ENCODE data around the gene NBPF1. TPM values are rescaled to one million over a fixed set of nuclear protein-coding genes. Genes with fewer than 3 reads are reported as not detected.
A peak's percentile ranks its signal among the peaks of the same experiment; 100 is the strongest.
"Not testable (repeated sequence)": the region's sequence is repeated elsewhere in the genome, so short reads cannot be mapped to it uniquely, and the experiment has no call there.

NBPF1 gene
- 27.6 TPM for polyA plus RNA-seq (2013)

DNA sequence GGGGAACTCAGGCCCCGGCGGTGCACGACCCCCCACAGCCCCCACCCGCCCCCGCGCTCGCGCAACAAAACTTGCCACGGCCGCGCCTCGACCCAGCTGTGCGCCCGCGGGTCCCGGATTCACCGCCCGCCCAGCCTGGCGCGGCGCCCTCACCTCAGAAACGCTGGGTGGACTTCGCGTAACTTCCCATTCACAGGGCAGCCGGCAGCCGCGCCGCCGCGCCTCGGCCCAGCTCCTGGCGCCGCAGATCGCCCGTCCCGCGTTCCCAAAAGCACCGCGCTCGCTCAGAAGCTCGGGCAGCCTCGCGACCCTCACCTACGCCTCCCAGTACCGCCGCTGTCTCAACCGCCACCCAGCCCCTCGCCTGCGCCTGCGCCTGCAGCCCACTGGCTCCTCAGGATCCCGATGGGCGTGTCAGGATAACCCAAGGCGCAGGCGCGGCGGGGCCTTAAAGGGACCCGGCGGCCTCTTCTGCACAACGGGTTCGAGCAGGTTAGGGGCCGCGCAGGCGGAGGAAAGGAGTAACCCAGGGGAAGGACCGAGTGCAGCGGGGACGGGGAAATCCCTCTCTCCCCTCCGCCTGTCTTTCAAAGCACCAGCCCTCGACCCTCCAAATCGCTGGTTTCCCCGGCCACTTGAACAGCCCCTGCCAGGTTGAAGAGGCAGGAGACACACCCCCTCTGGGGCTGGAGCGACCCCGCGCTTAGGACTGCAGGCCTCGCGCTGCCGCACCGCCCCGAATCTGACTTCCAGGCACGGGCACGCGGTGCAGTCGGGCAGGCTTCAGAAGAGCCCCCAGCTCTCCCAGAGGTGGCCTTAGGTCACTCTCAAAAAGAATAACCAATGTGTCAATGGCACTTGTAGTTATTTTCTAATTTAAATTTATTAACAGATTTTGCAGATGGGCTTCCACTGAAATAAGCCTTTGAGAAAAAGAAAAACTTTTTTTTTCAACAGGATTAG lies at the start of gene NBPF1:
Gene NBPF1, minus strand, starts transcription at position 380 of the 963 bp plus-strand sequence.
- peaks cover 0 to 8% (median 4%) of the 10 kb centered on the region in 4 experiments for H3K36me3 ChIP-seq (ENCODE audit: control insufficient read depth in 4 of 4, insufficient read depth in 4 of 4, low read length in 3 of 4)
- ChIA-PET CTCF (interaction anchor here (0.6 to 10.9 kb wide), 7 partner anchors 9 to 408 kb away, joined by 3 to 104 read pairs (median 6); no protein-coding TSS in a partner anchor), POLR2A (interaction anchor here (0.6 to 0.7 kb wide), 2 partner anchors 107 to 390 kb away, joined by 3 read pairs; no protein-coding TSS in a partner anchor)
- H3K4me3 ChIP-seq (ENCODE audit: control insufficient read depth in 1 of 7, extremely low read depth in 1 of 7, insufficient read depth in 4 of 7, low read depth in 2 of 7, low read length in 6 of 7): peak within 1 kb of the TSS; percentile 62 to 98 (median 87)
- no peaks in the 10 kb centered on the region for H3K9me3 ChIP-seq (ENCODE audit: control extremely low read depth in 1 of 5, control insufficient read depth in 4 of 5, insufficient read depth in 2 of 5, low read depth in 1 of 5, low read length in 4 of 5)
- H3K4me1 ChIP-seq (ENCODE audit: control extremely low read depth in 1 of 4, control insufficient read depth in 4 of 4, insufficient read depth in 4 of 4, low read length in 3 of 4): peaks cover 4 to 28% (median 26%) of the 10 kb centered on the region in 4 experiments
- H3K27ac ChIP-seq (ENCODE audit: insufficient read depth in 1 of 2, low read depth in 1 of 2, low read length in 2 of 2, poor library complexity in 1 of 2, severe bottlenecking in 2 of 2): peak within 1 kb of the TSS in 1 of 2 experiments; percentile 59
- H3K27me3 ChIP-seq (replicated peaks in 2 of 5; ENCODE audit: control insufficient read depth in 4 of 5, insufficient read depth in 5 of 5, low read length in 4 of 5): peaks cover 0 to 11% (median 6%) of the 10 kb centered on the region in 5 experiments
- under 1% methylated on average over 82 of the region's 82 CpGs for WGBS (ENCODE audit: insufficient coverage)
- DNase-seq: peak; percentile 90 to 94 (median 92)

GRCh38 chr1:16658234-16658633 lies 44.9 kb upstream of the NBPF1 start:
- CTCF ChIA-PET, POLR2A ChIA-PET: not testable (repeated sequence)
- whole genome bisulfite sequencing (ENCODE audit: insufficient coverage): no CpG with 5 or more reads among the region's 32 CpGs

GRCh38 chr1:16656981-16657683 lies 43.8 kb upstream of the NBPF1 start:
- CTCF ChIA-PET; H3K4me3 ChIP-seq (ENCODE audit: control insufficient read depth in 1 of 7, extremely low read depth in 1 of 7, insufficient read depth in 4 of 7, low read depth in 2 of 7, low read length in 6 of 7); H3K27ac ChIP-seq (ENCODE audit: insufficient read depth in 1 of 2, low read depth in 1 of 2, low read length in 2 of 2, poor library complexity in 1 of 2, severe bottlenecking in 2 of 2); POLR2A ChIA-PET; H3K9me3 ChIP-seq (ENCODE audit: control extremely low read depth in 1 of 5, control insufficient read depth in 4 of 5, insufficient read depth in 2 of 5, low read depth in 1 of 5, low read length in 4 of 5); H3K4me1 ChIP-seq (ENCODE audit: control extremely low read depth in 1 of 4, control insufficient read depth in 4 of 4, insufficient read depth in 4 of 4, low read length in 3 of 4); H3K27me3 ChIP-seq (replicated peaks in 2 of 5; ENCODE audit: control insufficient read depth in 4 of 5, insufficient read depth in 5 of 5, low read length in 4 of 5); DNase-seq; H3K36me3 ChIP-seq (ENCODE audit: control insufficient read depth in 4 of 4, insufficient read depth in 4 of 4, low read length in 3 of 4): not testable (repeated sequence)
- no CpG with 5 or more reads among the region's 14 CpGs for WGBS (ENCODE audit: insufficient coverage)

More at GRCh38 chr1:16658234-16658633, 44.9 kb upstream of the NBPF1 start:
- H3K4me3 ChIP-seq (ENCODE audit: control insufficient read depth in 1 of 7, extremely low read depth in 1 of 7, insufficient read depth in 4 of 7, low read depth in 2 of 7, low read length in 6 of 7); H3K4me1 ChIP-seq (ENCODE audit: control extremely low read depth in 1 of 4, control insufficient read depth in 4 of 4, insufficient read depth in 4 of 4, low read length in 3 of 4); H3K27me3 ChIP-seq (replicated peaks in 2 of 5; ENCODE audit: control insufficient read depth in 4 of 5, insufficient read depth in 5 of 5, low read length in 4 of 5); H3K27ac ChIP-seq (ENCODE audit: insufficient read depth in 1 of 2, low read depth in 1 of 2, low read length in 2 of 2, poor library complexity in 1 of 2, severe bottlenecking in 2 of 2); H3K9me3 ChIP-seq (ENCODE audit: control extremely low read depth in 1 of 5, control insufficient read depth in 4 of 5, insufficient read depth in 2 of 5, low read depth in 1 of 5, low read length in 4 of 5); DNase-seq; H3K36me3 ChIP-seq (ENCODE audit: control insufficient read depth in 4 of 4, insufficient read depth in 4 of 4, low read length in 3 of 4): not testable (repeated sequence)

- POLR2A ChIA-PET; DNase-seq; H3K36me3 ChIP-seq (ENCODE audit: control insufficient read depth in 4 of 4, insufficient read depth in 4 of 4, low read length in 3 of 4); H3K27ac ChIP-seq (ENCODE audit: insufficient read depth in 1 of 2, low read depth in 1 of 2, low read length in 2 of 2, poor library complexity in 1 of 2, severe bottlenecking in 2 of 2); H3K9me3 ChIP-seq (ENCODE audit: control extremely low read depth in 1 of 5, control insufficient read depth in 4 of 5, insufficient read depth in 2 of 5, low read depth in 1 of 5, low read length in 4 of 5); H3K27me3 ChIP-seq (replicated peaks in 2 of 5; ENCODE audit: control insufficient read depth in 4 of 5, insufficient read depth in 5 of 5, low read length in 4 of 5); H3K4me3 ChIP-seq (ENCODE audit: control insufficient read depth in 1 of 7, extremely low read depth in 1 of 7, insufficient read depth in 4 of 7, low read depth in 2 of 7, low read length in 6 of 7); H3K4me1 ChIP-seq (ENCODE audit: control extremely low read depth in 1 of 4, control insufficient read depth in 4 of 4, insufficient read depth in 4 of 4, low read length in 3 of 4); CTCF ChIA-PET: not testable (repeated sequence)
- WGBS (ENCODE audit: insufficient coverage): no CpG with 5 or more reads among the region's 6 CpGs
Observed at GRCh38 chr1:16656574-16656973, 43.2 kb upstream of the NBPF1 start.

DNA sequence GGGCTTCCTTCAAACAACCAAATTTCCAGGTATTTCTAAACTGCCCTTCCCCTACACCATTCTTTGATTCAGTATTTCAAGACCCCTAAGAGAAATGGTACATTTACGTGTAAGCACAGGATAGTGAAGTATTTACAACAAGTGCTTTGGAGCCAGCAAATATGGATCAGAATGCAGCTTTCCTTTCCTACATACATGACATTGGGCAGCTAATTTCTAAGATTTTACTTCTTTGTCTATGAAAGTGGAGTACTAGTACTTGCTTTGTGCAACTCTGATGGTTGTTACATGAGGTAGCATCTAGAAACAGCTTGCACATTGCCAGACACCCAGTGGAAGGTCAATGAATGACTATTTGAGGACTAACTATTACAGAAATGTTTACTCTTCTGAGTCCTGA lies 38.2 kb upstream of the NBPF1 start:
- CTCF ChIA-PET; H3K9me3 ChIP-seq (ENCODE audit: control extremely low read depth in 1 of 5, control insufficient read depth in 4 of 5, insufficient read depth in 2 of 5, low read depth in 1 of 5, low read length in 4 of 5); H3K27ac ChIP-seq (ENCODE audit: insufficient read depth in 1 of 2, low read depth in 1 of 2, low read length in 2 of 2, poor library complexity in 1 of 2, severe bottlenecking in 2 of 2); H3K36me3 ChIP-seq (ENCODE audit: control insufficient read depth in 4 of 4, insufficient read depth in 4 of 4, low read length in 3 of 4); H3K4me3 ChIP-seq (ENCODE audit: control insufficient read depth in 1 of 7, extremely low read depth in 1 of 7, insufficient read depth in 4 of 7, low read depth in 2 of 7, low read length in 6 of 7); POLR2A ChIA-PET; H3K4me1 ChIP-seq (ENCODE audit: control extremely low read depth in 1 of 4, control insufficient read depth in 4 of 4, insufficient read depth in 4 of 4, low read length in 3 of 4): not testable (repeated sequence)
- H3K27me3 ChIP-seq (replicated peaks in 2 of 5; ENCODE audit: control insufficient read depth in 4 of 5, insufficient read depth in 5 of 5, low read length in 4 of 5): peaks cover 0 to 12% (median 0%) of the 10 kb centered on the region in 5 experiments
- WGBS (ENCODE audit: insufficient coverage): no CpG with 5 or more reads among the region's 1 CpG
- peak in 2 of 3 donors; percentile 15 to 24 for DNase-seq

DNA sequence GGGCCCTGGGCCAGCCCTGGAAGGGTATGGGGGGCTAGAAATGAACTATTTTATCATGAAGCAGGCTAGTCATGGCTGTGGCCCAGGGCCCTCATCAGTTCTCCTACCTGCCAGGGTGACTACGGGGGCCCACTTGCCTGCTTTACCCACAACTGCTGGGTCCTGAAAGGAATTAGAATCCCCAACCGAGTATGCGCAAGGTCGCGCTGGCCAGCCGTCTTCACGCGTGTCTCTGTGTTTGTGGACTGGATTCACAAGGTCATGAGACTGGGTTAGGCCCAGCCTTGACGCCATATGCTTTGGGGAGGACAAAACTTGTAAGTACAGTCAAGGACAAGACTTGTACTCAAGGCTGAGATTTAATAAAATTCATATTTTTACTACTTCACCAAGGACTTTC lies 36.6 kb upstream of the NBPF1 start:
- H3K27me3 ChIP-seq (replicated peaks in 2 of 5; ENCODE audit: control insufficient read depth in 4 of 5, insufficient read depth in 5 of 5, low read length in 4 of 5): peaks cover 0 to 12% (median 5%) of the 10 kb centered on the region in 5 experiments
- POLR2A ChIA-PET; DNase-seq; H3K4me1 ChIP-seq (ENCODE audit: control extremely low read depth in 1 of 4, control insufficient read depth in 4 of 4, insufficient read depth in 4 of 4, low read length in 3 of 4); H3K36me3 ChIP-seq (ENCODE audit: control insufficient read depth in 4 of 4, insufficient read depth in 4 of 4, low read length in 3 of 4); H3K27ac ChIP-seq (ENCODE audit: insufficient read depth in 1 of 2, low read depth in 1 of 2, low read length in 2 of 2, poor library complexity in 1 of 2, severe bottlenecking in 2 of 2); H3K4me3 ChIP-seq (ENCODE audit: control insufficient read depth in 1 of 7, extremely low read depth in 1 of 7, insufficient read depth in 4 of 7, low read depth in 2 of 7, low read length in 6 of 7); H3K9me3 ChIP-seq (ENCODE audit: control extremely low read depth in 1 of 5, control insufficient read depth in 4 of 5, insufficient read depth in 2 of 5, low read depth in 1 of 5, low read length in 4 of 5); CTCF ChIA-PET: not testable (repeated sequence)
- 100% methylated on average over 1 of the region's 9 CpGs for WGBS (ENCODE audit: insufficient coverage)

GRCh38 chr1:16649390-16649789 lies 36.0 kb upstream of the NBPF1 start:
- POLR2A ChIA-PET; H3K4me1 ChIP-seq (ENCODE audit: control extremely low read depth in 1 of 4, control insufficient read depth in 4 of 4, insufficient read depth in 4 of 4, low read length in 3 of 4); H3K9me3 ChIP-seq (ENCODE audit: control extremely low read depth in 1 of 5, control insufficient read depth in 4 of 5, insufficient read depth in 2 of 5, low read depth in 1 of 5, low read length in 4 of 5); CTCF ChIA-PET; H3K27ac ChIP-seq (ENCODE audit: insufficient read depth in 1 of 2, low read depth in 1 of 2, low read length in 2 of 2, poor library complexity in 1 of 2, severe bottlenecking in 2 of 2); H3K36me3 ChIP-seq (ENCODE audit: control insufficient read depth in 4 of 4, insufficient read depth in 4 of 4, low read length in 3 of 4); H3K4me3 ChIP-seq (ENCODE audit: control insufficient read depth in 1 of 7, extremely low read depth in 1 of 7, insufficient read depth in 4 of 7, low read depth in 2 of 7, low read length in 6 of 7); DNase-seq: not testable (repeated sequence)
- WGBS (ENCODE audit: insufficient coverage): 100% methylated on average over 2 of the region's 6 CpGs
- peaks cover 0 to 12% (median 5%) of the 10 kb centered on the region in 5 experiments for H3K27me3 ChIP-seq (replicated peaks in 2 of 5; ENCODE audit: control insufficient read depth in 4 of 5, insufficient read depth in 5 of 5, low read length in 4 of 5)
